NCI-H1105 (cell line): ENCODE data around the gene PCDHB4.
"Not testable (repeated sequence)": the region's sequence is repeated elsewhere in the genome, so short reads cannot be mapped to it uniquely, and the experiment has no call there.

Experiments
- DNase-seq: peaks from one replicate; lab custom pipeline; 2025; lab: John Stamatoyannopoulos, UW

PCDHB4 gene

GRCh38 chr5:141150224-141150992 lies 28.8 kb downstream of the PCDHB4 start:
- no peak for DNase-seq

DNA sequence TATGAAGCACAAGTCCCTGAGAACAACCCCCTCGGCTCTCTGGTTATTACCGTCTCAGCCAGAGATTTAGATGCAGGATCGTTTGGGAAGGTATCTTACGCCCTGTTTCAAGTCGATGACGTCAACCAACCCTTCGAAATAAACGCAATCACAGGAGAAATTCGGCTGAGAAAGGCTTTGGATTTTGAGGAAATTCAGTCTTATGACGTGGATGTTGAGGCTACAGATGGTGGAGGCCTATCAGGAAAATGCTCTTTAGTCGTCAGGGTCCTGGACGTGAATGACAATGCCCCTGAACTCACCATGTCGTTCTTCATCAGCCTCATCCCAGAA lies 29.3 kb downstream of the PCDHB4 start:
- no peak for DNase-seq

- DNase-seq, result not testable (repeated sequence)
Measured at GRCh38 chr5:141151632-141152031, 30.0 kb downstream of the PCDHB4 start.

- not testable (repeated sequence) for DNase-seq
Measured at GRCh38 chr5:141152096-141152495, 30.5 kb downstream of the PCDHB4 start.

DNA sequence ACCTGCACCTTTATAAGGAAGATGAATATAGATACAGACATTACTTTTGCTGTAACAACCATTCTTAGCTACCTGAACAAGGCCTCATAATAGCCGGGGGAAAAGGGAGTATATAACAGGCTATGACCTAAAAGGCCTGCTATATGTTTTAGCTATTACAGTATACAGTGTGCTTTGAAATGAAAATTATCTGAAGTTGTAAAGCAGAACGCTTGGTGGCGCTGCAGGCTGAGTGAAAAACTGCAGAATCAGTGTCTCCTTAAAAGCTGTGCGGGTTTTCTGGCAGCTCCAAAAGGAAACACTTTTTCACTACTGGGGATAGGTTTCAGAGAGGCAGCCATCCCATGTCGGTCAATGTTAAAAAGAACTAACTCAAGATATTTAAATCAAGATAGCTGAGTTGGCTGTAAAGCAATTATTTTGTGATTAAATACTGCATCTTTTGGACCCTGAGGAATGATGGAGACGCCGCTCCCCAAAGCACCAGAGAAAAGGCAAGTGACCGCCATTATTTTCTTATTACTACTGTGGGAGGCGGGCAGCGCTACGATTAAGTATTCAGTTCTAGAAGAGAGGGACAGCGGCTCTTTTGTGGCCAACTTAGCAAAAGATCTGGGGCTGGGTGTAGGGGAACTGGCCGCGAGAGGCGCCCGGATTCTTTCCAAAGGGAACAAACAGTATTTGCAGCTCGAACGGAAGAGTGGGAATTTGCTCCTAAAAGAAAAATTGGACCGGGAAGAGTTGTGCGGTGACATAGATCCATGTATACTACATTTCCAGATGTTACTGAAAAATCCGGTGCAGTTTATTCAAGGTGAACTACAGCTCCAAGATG lies 34.1 kb downstream of the PCDHB4 start:
- no peak for DNase-seq

GRCh38 chr5:141157356-141157755 lies 35.7 kb downstream of the PCDHB4 start:
- not testable (repeated sequence) for DNase-seq

DNA sequence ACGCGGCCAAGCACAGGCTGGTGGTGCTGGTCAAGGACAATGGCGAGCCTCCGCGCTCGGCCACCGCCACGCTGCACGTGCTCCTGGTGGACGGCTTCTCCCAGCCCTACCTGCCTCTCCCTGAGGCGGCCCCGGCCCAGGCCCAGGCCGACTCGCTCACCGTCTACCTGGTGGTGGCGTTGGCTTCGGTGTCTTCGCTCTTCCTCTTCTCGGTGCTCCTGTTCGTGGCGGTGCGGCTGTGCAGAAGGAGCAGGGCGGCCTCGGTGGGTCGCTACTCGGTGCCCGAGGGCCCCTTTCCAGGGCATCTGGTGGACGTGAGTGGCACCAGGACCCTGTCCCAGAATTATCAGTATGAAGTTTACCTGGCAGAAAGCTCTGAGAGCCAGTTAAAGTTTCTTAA lies 36.3 kb downstream of the PCDHB4 start:
- DNase-seq, result not testable (repeated sequence)

DNA sequence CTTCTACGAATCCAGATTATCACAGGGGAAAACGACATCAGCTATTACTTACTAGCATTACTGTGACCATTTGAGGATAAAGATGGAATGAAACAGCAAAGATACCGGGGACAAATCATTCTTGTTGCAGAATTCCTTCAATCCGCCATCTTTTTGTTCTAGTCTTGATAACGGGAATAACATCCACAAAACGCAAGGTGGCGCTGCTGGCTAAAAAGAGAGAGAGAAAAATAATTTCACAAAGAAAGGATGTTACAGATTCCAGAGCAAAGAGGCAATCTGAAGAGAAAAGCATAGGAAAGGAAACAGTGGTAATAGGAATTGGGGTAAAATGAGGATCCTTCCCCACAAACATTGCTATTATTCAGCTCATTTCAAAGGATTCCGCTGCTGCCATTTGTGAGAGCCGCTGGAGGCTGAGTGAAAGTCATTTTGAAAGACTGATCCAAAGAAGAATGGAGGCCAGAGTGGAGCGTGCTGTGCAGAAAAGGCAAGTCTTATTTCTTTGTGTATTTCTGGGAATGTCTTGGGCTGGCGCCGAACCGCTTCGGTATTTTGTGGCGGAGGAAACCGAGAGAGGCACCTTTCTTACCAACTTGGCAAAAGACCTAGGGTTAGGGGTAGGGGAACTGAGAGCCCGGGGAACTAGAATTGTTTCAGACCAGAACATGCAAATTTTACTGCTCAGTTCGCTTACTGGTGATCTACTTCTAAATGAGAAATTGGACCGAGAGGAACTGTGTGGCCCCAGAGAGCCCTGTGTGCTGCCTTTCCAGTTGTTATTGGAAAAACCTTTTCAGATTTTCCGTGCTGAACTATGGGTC lies 51.0 kb downstream of the PCDHB4 start, which contains the start of gene PCDHB7:
Gene PCDHB7, plus strand, starts transcription at position 264 of the 824 bp plus-strand sequence. Its CDS starts 192 bp downstream, at position 456.
- no peak for DNase-seq

DNA sequence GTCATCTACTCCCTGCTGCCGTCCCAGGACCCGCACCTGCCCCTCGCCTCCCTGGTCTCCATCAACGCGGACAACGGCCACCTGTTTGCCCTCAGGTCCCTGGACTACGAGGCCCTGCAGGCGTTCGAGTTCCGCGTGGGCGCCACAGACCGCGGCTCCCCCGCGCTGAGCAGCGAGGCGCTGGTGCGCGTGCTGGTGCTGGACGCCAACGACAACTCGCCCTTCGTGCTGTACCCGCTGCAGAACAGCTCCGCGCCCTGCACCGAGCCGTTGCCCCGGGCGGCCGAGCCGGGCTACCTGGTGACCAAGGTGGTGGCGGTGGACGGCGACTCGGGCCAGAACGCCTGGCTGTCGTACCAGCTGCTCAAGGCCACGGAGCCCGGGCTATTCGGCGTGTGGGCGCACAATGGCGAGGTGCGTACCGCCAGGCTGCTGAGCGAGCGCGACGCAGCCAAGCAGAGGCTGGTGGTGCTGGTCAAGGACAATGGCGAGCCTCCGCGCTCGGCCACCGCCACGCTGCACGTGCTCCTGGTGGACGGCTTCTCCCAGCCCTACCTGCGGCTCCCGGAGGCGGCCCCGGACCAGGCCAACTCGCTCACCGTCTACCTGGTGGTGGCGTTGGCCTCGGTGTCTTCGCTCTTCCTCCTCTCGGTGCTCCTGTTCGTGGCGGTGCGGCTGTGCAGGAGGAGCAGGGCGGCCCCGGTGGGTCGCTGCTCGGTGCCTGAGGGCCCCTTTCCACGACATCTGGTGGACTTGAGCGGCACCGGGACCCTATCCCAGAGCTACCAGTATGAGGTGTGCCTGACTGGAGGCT lies 52.9 kb downstream of the PCDHB4 start:
- not testable (repeated sequence) for DNase-seq
